NCI-H2171 treated with DMSO at 0.1 percent for 48 hours (cell line): ENCODE measurements around the gene RASD1.
"Not testable (repeated sequence)": the region's sequence is repeated elsewhere in the genome, so short reads cannot be mapped to it uniquely, and the experiment has no call there.

Source experiments
- DNase-seq: peaks from one replicate; lab custom pipeline; 2025; lab: John Stamatoyannopoulos, UW

RASD1 gene

GRCh38 chr17:17469358-17469757, 26.8 kb downstream of the RASD1 start:
- peak; percentile 19 for DNase-seq

GRCh38 chr17:17468217-17469010, 27.8 kb downstream of the RASD1 start:
- no peak for DNase-seq

GRCh38 chr17:17467720-17468119, 28.5 kb downstream of the RASD1 start:
- peak; percentile 61 for DNase-seq

- DNase-seq: peak; percentile 70
These were observed 29.2 kb downstream of the RASD1 start for GRCh38 chr17:17467016-17467415.

GRCh38 chr17:17466511-17466910, 29.7 kb downstream of the RASD1 start:
- DNase-seq: peak; percentile 38

GRCh38 chr17:17465878-17466277, 30.3 kb downstream of the RASD1 start:
- DNase-seq: not testable (repeated sequence)

GRCh38 chr17:17463821-17464220, 32.4 kb downstream of the RASD1 start:
- no peak for DNase-seq

GRCh38 chr17:17462048-17462824, 34.0 kb downstream of the RASD1 start:
- DNase-seq: no peak

- no peak for DNase-seq
These were observed 36.2 kb downstream of the RASD1 start for GRCh38 chr17:17460038-17460437.

GRCh38 chr17:17457680-17458079, 38.5 kb downstream of the RASD1 start:
- no peak for DNase-seq

GRCh38 chr17:17456251-17456650, 39.9 kb downstream of the RASD1 start:
- DNase-seq: no peak

- DNase-seq: no peak
These were observed 41.0 kb downstream of the RASD1 start for GRCh38 chr17:17455173-17455572.

GRCh38 chr17:17454700-17455099, 41.5 kb downstream of the RASD1 start:
- not testable (repeated sequence) for DNase-seq

- DNase-seq: no peak
These were observed 41.9 kb downstream of the RASD1 start for GRCh38 chr17:17454276-17454675.

GRCh38 chr17:17453088-17453487, 43.1 kb downstream of the RASD1 start:
- no peak for DNase-seq

GRCh38 chr17:17448723-17449122, 47.5 kb downstream of the RASD1 start:
- DNase-seq: no peak

GRCh38 chr17:17448076-17448475, 48.1 kb downstream of the RASD1 start:
- DNase-seq: no peak

GRCh38 chr17:17447264-17447663, 48.9 kb downstream of the RASD1 start:
- no peak for DNase-seq

- DNase-seq: no peak
These were observed 49.5 kb downstream of the RASD1 start for GRCh38 chr17:17446666-17447155.

- no peak for DNase-seq
These were observed 50.1 kb downstream of the RASD1 start for GRCh38 chr17:17445925-17446665.

GRCh38 chr17:17445296-17445924, 50.8 kb downstream of the RASD1 start:
- DNase-seq: no peak
